Measurements from ENCODE around the gene NUDT7. TPM values are rescaled to one million over a fixed set of nuclear protein-coding genes. Genes with fewer than 3 reads are reported as not detected.

NUDT7 gene
- total RNA-seq, 1 donor from 2014 or later: 3.5 TPM

- H3K4me1 Mint-ChIP-seq (ENCODE audit: low read depth, unreplicated experiment): no peaks in the 10 kb centered on the region
- no peak overlapping the region for H3K4me2 ChIP-seq (ENCODE audit: low read length)
- H3K4me1 ChIP-seq (ENCODE audit: insufficient read depth, low read length): no peaks in the 10 kb centered on the region
- H3K9ac ChIP-seq (ENCODE audit: low read length): no peak overlapping the region
- H3K27me3 Mint-ChIP-seq (ENCODE audit: low read depth, unreplicated experiment): peaks cover 10% of the 10 kb centered on the region
- H3K4me3 Mint-ChIP-seq (ENCODE audit: unreplicated experiment): no peak overlapping the region
- no peak overlapping the region for H3K4me3 ChIP-seq (ENCODE audit: insufficient read depth, low read depth, low read length)
- no peak for TF ChIP-seq EZH2 (IDR thresholded peaks at IDR 0.05; ENCODE audit: insufficient read depth, low read length)
- no peak overlapping the region for H3K27ac ChIP-seq (ENCODE audit: low read depth, low read length)
- no peaks in the 10 kb centered on the region for H3K79me2 ChIP-seq (ENCODE audit: insufficient read depth, low read length)
- peaks cover 2% of the 10 kb centered on the region for H3K27me3 ChIP-seq (ENCODE audit: insufficient read depth, low read length)
- no peaks in the 10 kb centered on the region for H3K9me3 Mint-ChIP-seq (ENCODE audit: unreplicated experiment)
- DNase-seq (ENCODE audit: low read depth): no peak
- no peak for FAIRE-seq
- H4K20me1 ChIP-seq (ENCODE audit: insufficient read depth, low read length): no peaks in the 10 kb centered on the region
- H3K36me3 ChIP-seq (ENCODE audit: insufficient read depth, low read length): no peaks in the 10 kb centered on the region
- peaks cover 3% of the 10 kb centered on the region for H3K9me3 ChIP-seq (ENCODE audit: insufficient read depth, low read depth, low read length)
- no peak overlapping the region for H3K27ac Mint-ChIP-seq (ENCODE audit: unreplicated experiment)
- no peak overlapping the region for H2AFZ ChIP-seq (ENCODE audit: low read depth, low read length)
- H3K36me3 Mint-ChIP-seq (ENCODE audit: low read depth, unreplicated experiment): no peaks in the 10 kb centered on the region
Observed at GRCh38 chr16:77700846-77701245, 21.5 kb upstream of the NUDT7 start.

- Histone ChIP-seq H3K4me3 (ENCODE audit: insufficient read depth, low read depth, low read length) (no peak overlapping the region), H3K79me2 (ENCODE audit: insufficient read depth, low read length) (no peaks in the 10 kb centered on the region), H3K9me3 (ENCODE audit: insufficient read depth, low read depth, low read length) (peaks cover 3% of the 10 kb centered on the region), H3K4me2 (ENCODE audit: low read length) (no peak overlapping the region), H3K27ac (ENCODE audit: low read depth, low read length) (no peak overlapping the region), H3K27me3 (ENCODE audit: insufficient read depth, low read length) (peaks cover 5% of the 10 kb centered on the region), H3K36me3 (ENCODE audit: insufficient read depth, low read length) (no peaks in the 10 kb centered on the region), H3K9ac (ENCODE audit: low read length) (no peak overlapping the region), H4K20me1 (ENCODE audit: insufficient read depth, low read length) (no peaks in the 10 kb centered on the region), H2AFZ (ENCODE audit: low read depth, low read length) (no peak overlapping the region), H3K4me1 (ENCODE audit: insufficient read depth, low read length) (no peaks in the 10 kb centered on the region)
- Mint-ChIP-seq H3K27ac (ENCODE audit: unreplicated experiment) (no peak overlapping the region), H3K4me3 (ENCODE audit: unreplicated experiment) (no peak overlapping the region), H3K4me1 (ENCODE audit: low read depth, unreplicated experiment) (no peaks in the 10 kb centered on the region), H3K27me3 (ENCODE audit: low read depth, unreplicated experiment) (peaks cover 20% of the 10 kb centered on the region), H3K36me3 (ENCODE audit: low read depth, unreplicated experiment) (no peaks in the 10 kb centered on the region), H3K9me3 (ENCODE audit: unreplicated experiment) (no peaks in the 10 kb centered on the region)
- no peak for TF ChIP-seq EZH2 (IDR thresholded peaks at IDR 0.05; ENCODE audit: insufficient read depth, low read length)
- TF ChIP-seq CTCF (IDR thresholded peaks at IDR 0.05; ENCODE audit: insufficient read depth, low read depth, low read length): no peak
- FAIRE-seq: no peak
- DNase-seq (ENCODE audit: low read depth): no peak
Observed at GRCh38 chr16:77705351-77705750, 17.0 kb upstream of the NUDT7 start.

GRCh38 chr16:77711179-77711578 lies 11.1 kb upstream of the NUDT7 start:
- Histone ChIP-seq H3K27me3 (ENCODE audit: insufficient read depth, low read length) (peaks cover 3% of the 10 kb centered on the region), H3K79me2 (ENCODE audit: insufficient read depth, low read length) (no peaks in the 10 kb centered on the region), H3K36me3 (ENCODE audit: insufficient read depth, low read length) (no peaks in the 10 kb centered on the region), H3K27ac (ENCODE audit: low read depth, low read length) (no peak overlapping the region), H4K20me1 (ENCODE audit: insufficient read depth, low read length) (no peaks in the 10 kb centered on the region), H2AFZ (ENCODE audit: low read depth, low read length) (no peak overlapping the region), H3K4me2 (ENCODE audit: low read length) (no peak overlapping the region), H3K9me3 (ENCODE audit: insufficient read depth, low read depth, low read length) (no peaks in the 10 kb centered on the region), H3K9ac (ENCODE audit: low read length) (no peak overlapping the region), H3K4me1 (ENCODE audit: insufficient read depth, low read length) (no peaks in the 10 kb centered on the region), H3K4me3 (ENCODE audit: insufficient read depth, low read depth, low read length) (no peak overlapping the region)
- DNase-seq (ENCODE audit: low read depth) (no peak), FAIRE-seq (no peak)
- no peak for TF ChIP-seq EZH2 (IDR thresholded peaks at IDR 0.05; ENCODE audit: insufficient read depth, low read length)
- TF ChIP-seq CTCF (IDR thresholded peaks at IDR 0.05; ENCODE audit: insufficient read depth, low read depth, low read length): no peak
- H3K4me3 Mint-ChIP-seq (ENCODE audit: unreplicated experiment): no peak overlapping the region
- H3K27me3 Mint-ChIP-seq (ENCODE audit: low read depth, unreplicated experiment): peaks cover 17% of the 10 kb centered on the region
- no peaks in the 10 kb centered on the region for H3K36me3 Mint-ChIP-seq (ENCODE audit: low read depth, unreplicated experiment)
- H3K9me3 Mint-ChIP-seq (ENCODE audit: unreplicated experiment): no peaks in the 10 kb centered on the region
- H3K4me1 Mint-ChIP-seq (ENCODE audit: low read depth, unreplicated experiment): peaks cover 2% of the 10 kb centered on the region
- no peak overlapping the region for H3K27ac Mint-ChIP-seq (ENCODE audit: unreplicated experiment)

All from astrocyte (in vitro differentiated cells and primary cell).